HEK293T (cell line): ENCODE measurements around the gene DOCK2.

Source experiments
- CTCF ChIA-PET: fragments of 350-600 bp; formaldehyde crosslinking; extraction: SDS; loops from one replicate; lab custom pipeline; 2021; ENCODE audit warnings: antibody characterized with exemption, inconsistent platforms; lab: Yijun Ruan, JAX
- POLR2A ChIA-PET: fragments of 350-600 bp; formaldehyde crosslinking; extraction: SDS; loops from one replicate; lab custom pipeline; 2020; ENCODE audit warnings: antibody characterized with exemption, inconsistent platforms; lab: Yijun Ruan, JAX
- DNase-seq: peaks from one replicate; pipeline ENCODE4 v3.0.0; 2012; ENCODE audit warnings: mixed read lengths; ENCODE audit errors: extremely low spot score
- ARNT ChIP-seq: fragments of 450-650 bp; IDR thresholded peaks from 2 replicates; pipeline ENCODE4 v1.6.1; 2017; ENCODE audit warnings: mild to moderate bottlenecking
- BHLHE40 ChIP-seq: fragments of 450-650 bp; IDR thresholded peaks from 2 replicates; pipeline ENCODE4 v1.6.1; 2016; ENCODE audit warnings: mild to moderate bottlenecking, moderate library complexity, borderline replicate concordance
- CTBP1 ChIP-seq: fragments of 450-650 bp; IDR thresholded peaks from 2 replicates; pipeline ENCODE4 v1.6.1; 2016; ENCODE audit warnings: borderline replicate concordance
- ELF4 ChIP-seq: fragments of 450-650 bp; IDR thresholded peaks from 2 replicates; pipeline ENCODE4 v1.6.1; 2017; ENCODE audit warnings: antibody characterized with exemption
- FOXA1 ChIP-seq: fragments of 450-650 bp; IDR thresholded peaks from 2 replicates; pipeline ENCODE4 v1.6.1; 2016; ENCODE audit warnings: mild to moderate bottlenecking
- FOXK2 ChIP-seq: fragments of 450-650 bp; IDR thresholded peaks from 2 replicates; pipeline ENCODE4 v1.6.1; 2016; ENCODE audit warnings: mild to moderate bottlenecking
- FOXM1 ChIP-seq: fragments of 450-650 bp; IDR thresholded peaks from 2 replicates; pipeline ENCODE4 v1.6.1; 2017; ENCODE audit warnings: mild to moderate bottlenecking, borderline replicate concordance
- HDGF ChIP-seq: fragments of 450-650 bp; IDR thresholded peaks from 2 replicates; pipeline ENCODE4 v1.6.1; 2017; ENCODE audit warnings: antibody characterized with exemption, borderline replicate concordance
- L3MBTL2 ChIP-seq: fragments of 450-650 bp; conservative IDR thresholded peaks from 2 replicates; pipeline ENCODE4 v1.6.1; 2016; ENCODE audit warnings: mild to moderate bottlenecking
- LEF1 ChIP-seq: fragments of 450-650 bp; IDR thresholded peaks from 2 replicates; pipeline ENCODE4 v1.6.1; 2017; ENCODE audit warnings: mild to moderate bottlenecking, borderline replicate concordance
- NFRKB ChIP-seq: fragments of 450-650 bp; IDR thresholded peaks from 2 replicates; pipeline ENCODE4 v1.6.1; 2016; ENCODE audit warnings: mild to moderate bottlenecking, moderate library complexity
- SP1 ChIP-seq: fragments of 450-650 bp; IDR thresholded peaks from 2 replicates; pipeline ENCODE4 v1.6.1; 2017
- SUZ12 ChIP-seq: fragments of 450-650 bp; IDR thresholded peaks from 2 replicates; pipeline ENCODE4 v1.6.1; 2016; ENCODE audit warnings: mild to moderate bottlenecking
- TARDBP ChIP-seq: fragments of 450-650 bp; IDR thresholded peaks from 2 replicates; pipeline ENCODE4 v1.6.1; 2016
- ZNF384 ChIP-seq: fragments of 450-650 bp; IDR thresholded peaks from 2 replicates; pipeline ENCODE4 v1.6.1; 2016
- TF ChIP-seq, protein P1 (sequence below): fragments of 450-650 bp; IDR thresholded peaks from 2 replicates; pipeline ENCODE4 v1.6.1; 2016

The DOCK2 gene

DNA sequence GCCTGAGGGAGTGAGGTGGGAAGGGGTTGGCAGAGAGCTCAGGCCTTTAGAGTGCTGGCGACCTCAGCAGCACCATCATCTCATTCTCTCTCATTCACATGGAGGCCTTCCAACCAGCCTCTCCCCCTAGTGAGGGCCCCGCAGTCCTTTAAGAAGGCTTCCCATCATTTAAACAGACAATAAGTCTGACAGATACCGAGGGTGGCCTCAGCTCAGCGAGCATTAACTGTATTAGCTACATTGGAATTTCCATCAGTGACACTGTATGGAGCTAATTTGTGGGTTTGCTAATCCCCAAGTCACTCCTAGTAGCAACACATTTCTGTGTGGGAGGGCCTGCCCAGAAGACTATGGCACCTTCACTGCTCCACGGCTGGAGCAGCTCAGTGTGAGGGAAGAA, 267.4 kb downstream of the DOCK2 start:
- DNase-seq: no peak
- POLR2A ChIA-PET: no interaction called here
- CTCF ChIA-PET: no interaction called here
- TF ChIP-seq LEF1: no peak
- no peak for TF ChIP-seq NFRKB
- no peak for TF ChIP-seq FOXM1
- TF ChIP-seq, protein P1, sequence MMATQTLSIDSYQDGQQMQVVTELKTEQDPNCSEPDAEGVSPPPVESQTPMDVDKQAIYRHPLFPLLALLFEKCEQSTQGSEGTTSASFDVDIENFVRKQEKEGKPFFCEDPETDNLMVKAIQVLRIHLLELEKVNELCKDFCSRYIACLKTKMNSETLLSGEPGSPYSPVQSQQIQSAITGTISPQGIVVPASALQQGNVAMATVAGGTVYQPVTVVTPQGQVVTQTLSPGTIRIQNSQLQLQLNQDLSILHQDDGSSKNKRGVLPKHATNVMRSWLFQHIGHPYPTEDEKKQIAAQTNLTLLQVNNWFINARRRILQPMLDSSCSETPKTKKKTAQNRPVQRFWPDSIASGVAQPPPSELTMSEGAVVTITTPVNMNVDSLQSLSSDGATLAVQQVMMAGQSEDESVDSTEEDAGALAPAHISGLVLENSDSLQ: no peak
- no peak for TF ChIP-seq BHLHE40
- TF ChIP-seq ZNF384: no peak
- no peak for TF ChIP-seq FOXA1
- no peak for TF ChIP-seq FOXK2
- TF ChIP-seq ARNT: no peak
- no peak for TF ChIP-seq TARDBP
- TF ChIP-seq SP1: no peak
- TF ChIP-seq CTBP1: no peak
- no peak for TF ChIP-seq HDGF
- no peak for TF ChIP-seq L3MBTL2
- TF ChIP-seq ELF4: no peak
- TF ChIP-seq SUZ12: no peak

DNA sequence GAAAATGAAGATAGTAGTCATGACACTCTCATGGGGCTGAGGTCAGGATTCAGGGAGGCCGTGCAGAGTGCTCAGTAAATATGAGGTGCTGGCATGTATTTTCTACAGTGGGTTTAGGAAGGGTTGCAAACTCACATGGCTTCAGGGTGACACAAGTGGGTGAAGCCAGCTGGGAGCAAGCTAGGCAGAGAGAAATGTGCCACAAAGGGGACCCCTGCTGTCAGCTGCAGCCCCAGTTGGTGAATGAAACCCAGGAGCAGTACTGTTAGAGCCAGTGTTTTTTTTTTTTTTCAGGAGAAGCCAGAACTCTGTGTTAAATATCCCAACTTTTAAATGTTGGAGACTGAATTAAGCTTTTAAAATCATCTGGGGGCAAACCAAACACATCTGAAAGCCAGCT, 267.9 kb downstream of the DOCK2 start:
- POLR2A ChIA-PET: no interaction called here
- no peak for DNase-seq

DNA sequence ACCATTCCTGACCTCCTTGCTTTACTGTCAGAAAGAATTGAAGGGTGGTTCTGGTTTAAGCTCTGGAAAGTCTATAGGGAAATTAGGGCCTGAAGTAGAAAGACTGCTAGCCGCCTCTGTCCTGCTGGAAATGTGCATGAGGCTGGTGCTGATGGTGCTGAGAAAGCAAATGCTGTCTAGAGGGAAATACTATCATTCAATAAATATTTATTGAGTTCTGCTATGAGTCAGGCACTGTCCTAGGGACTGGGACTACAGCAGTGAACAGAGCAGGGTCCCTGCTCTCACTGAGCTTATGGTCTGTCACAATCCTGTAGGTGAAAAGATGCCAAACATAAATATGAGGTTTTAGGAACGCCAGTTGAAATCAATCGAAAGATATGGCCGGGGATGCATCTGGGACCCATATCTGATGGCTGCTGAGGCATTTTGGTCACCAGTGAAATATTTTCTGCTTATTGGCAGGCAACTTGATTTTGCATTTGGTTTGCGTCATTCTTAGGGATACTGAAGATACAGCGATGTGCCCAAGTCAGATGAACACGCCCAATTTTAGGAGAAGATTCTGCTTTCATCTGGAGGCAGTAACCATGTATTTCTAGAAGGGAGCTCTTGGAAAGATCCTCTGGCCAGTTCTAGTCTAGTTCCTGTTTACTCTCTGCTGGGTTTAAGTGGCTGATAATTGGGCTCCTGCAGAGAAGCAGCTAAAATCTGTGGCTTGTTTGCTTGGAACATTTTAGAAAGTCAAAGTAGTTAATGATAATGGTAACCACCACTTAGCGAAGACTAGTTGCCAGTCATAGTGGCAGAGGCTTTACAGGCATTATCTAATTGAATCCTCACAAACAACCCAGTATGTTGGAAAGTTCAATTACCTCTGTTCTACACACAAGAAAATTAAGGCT, 269.9 kb downstream of the DOCK2 start:
- TF ChIP-seq BHLHE40 (no peak), NFRKB (no peak), SUZ12 (no peak), L3MBTL2 (no peak), FOXA1 (no peak), SP1 (no peak), ELF4 (no peak)
- TF ChIP-seq, protein P1: no peak
- ChIA-PET CTCF (interaction anchor here (0.9 kb wide), 1 partner anchor 74 kb away, joined by 3 read pairs; no protein-coding TSS in a partner anchor), POLR2A (no interaction called here)
- no peak for DNase-seq

More for the DNA sequence above, 267.9 kb downstream of the DOCK2 start:
- CTCF ChIA-PET: interaction anchor here (0.7 kb wide), 1 partner anchor 68 kb away, joined by 4 read pairs; no protein-coding TSS in a partner anchor
- TF ChIP-seq FOXM1: no peak
- TF ChIP-seq SUZ12: no peak
- no peak for TF ChIP-seq FOXA1
- no peak for TF ChIP-seq L3MBTL2
- TF ChIP-seq HDGF: no peak
- no peak for TF ChIP-seq CTBP1
- TF ChIP-seq ARNT: no peak
- TF ChIP-seq SP1: no peak
- no peak for TF ChIP-seq ELF4
- TF ChIP-seq, protein P1: no peak
- TF ChIP-seq TARDBP: no peak
- TF ChIP-seq LEF1: no peak
- TF ChIP-seq BHLHE40: no peak
- TF ChIP-seq FOXK2: no peak
- TF ChIP-seq ZNF384: no peak
- no peak for TF ChIP-seq NFRKB

DNA sequence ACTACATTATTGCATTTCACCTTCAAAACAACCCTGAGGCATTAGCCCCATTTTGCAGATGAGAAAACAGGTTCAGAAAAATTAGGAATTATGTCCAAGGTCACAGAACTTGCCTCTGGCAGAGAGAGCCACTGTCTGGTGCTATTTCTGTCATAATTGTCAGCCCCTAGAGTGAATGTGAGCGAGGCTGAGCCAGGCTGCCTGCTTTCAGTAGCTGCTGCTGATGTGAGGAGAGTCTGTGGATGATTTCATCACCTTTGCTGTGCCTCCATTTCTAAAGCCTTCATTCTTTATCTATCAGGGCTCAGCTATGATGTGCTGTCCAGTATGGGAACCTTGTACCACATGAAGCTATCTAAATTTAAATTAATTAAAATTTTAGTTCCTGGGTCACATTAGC, 271.8 kb downstream of the DOCK2 start:
- ChIA-PET CTCF (no interaction called here), POLR2A (no interaction called here)
- no peak for TF ChIP-seq FOXM1
- no peak for DNase-seq

DNA sequence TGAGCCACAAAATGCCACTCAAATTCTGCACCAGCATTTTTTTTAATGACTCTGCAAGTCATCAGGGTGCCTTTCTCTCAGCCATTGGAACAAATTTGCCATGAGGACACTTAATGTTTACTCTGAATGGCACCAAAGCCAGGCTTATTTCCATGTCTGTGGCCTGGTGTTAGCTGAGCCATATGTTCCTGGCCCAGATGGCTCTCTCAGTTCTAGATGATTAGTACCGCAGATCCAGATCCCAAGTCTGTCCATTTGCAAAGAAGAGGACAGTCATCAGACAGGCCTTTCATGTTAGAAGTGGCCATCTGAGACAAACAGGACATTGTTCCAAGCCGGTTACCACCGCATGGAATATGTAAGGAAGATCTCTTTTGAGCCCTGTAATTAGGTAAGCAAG, 272.9 kb downstream of the DOCK2 start:
- CTCF ChIA-PET: no interaction called here
- DNase-seq: no peak
- TF ChIP-seq BHLHE40: no peak
- no peak for TF ChIP-seq ZNF384
- TF ChIP-seq FOXK2: no peak
- TF ChIP-seq L3MBTL2: no peak
- no peak for TF ChIP-seq HDGF
- TF ChIP-seq, protein P1: no peak
- TF ChIP-seq NFRKB: no peak
- no peak for TF ChIP-seq LEF1

More for the DNA sequence above, 272.9 kb downstream of the DOCK2 start:
- POLR2A ChIA-PET: no interaction called here
